ENCODE measurements around the gene TMEM225B.

- TF ChIP-seq POLR2A (IDR thresholded peaks at IDR 0.05) (no peak), CTCF (IDR thresholded peaks at IDR 0.05) (no peak), POLR2AphosphoS5 (IDR thresholded peaks at IDR 0.05; ENCODE audit: insufficient read depth in 1 of 2, low read depth in 1 of 2) (no peak)
These were observed 9.2 kb upstream of the TMEM225B start for GRCh38 chr7:99588868-99589267.
